ENCODE measurements around the gene CDH13.

DNA sequence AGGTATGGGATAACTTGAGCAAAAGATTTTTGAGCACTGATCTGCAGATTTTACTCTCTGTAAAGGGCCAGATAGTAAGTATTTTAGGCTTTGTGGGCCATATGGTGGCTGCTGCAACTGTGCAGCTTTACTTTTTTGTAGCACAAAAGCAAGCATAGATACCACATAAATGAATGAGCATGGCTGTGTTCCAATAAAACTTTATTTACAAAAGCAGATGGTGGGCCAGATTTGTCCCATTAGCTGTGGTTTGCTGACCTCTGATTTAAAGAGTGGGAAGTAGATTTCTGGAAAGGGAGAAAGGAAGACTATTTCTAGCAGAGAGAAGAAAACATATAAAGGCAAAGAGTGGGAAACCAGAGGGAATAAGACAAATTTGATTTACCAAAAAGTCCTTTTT is 882.5 kb downstream of the CDH13 start:
- TF ChIP-seq, protein P1, sequence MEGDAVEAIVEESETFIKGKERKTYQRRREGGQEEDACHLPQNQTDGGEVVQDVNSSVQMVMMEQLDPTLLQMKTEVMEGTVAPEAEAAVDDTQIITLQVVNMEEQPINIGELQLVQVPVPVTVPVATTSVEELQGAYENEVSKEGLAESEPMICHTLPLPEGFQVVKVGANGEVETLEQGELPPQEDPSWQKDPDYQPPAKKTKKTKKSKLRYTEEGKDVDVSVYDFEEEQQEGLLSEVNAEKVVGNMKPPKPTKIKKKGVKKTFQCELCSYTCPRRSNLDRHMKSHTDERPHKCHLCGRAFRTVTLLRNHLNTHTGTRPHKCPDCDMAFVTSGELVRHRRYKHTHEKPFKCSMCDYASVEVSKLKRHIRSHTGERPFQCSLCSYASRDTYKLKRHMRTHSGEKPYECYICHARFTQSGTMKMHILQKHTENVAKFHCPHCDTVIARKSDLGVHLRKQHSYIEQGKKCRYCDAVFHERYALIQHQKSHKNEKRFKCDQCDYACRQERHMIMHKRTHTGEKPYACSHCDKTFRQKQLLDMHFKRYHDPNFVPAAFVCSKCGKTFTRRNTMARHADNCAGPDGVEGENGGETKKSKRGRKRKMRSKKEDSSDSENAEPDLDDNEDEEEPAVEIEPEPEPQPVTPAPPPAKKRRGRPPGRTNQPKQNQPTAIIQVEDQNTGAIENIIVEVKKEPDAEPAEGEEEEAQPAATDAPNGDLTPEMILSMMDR (IDR thresholded peaks at IDR 0.05 in 4 of 5, conservative IDR thresholded peaks at IDR 0.05 in 1 of 5): no peak
- no peak for TF ChIP-seq POLR2A (IDR thresholded peaks at IDR 0.05)
